B cell (primary cell): ENCODE data around the gene SUGP2.

Source experiments
- EZH2 ChIP-seq: IDR thresholded peaks from 2 replicates; pipeline ENCODE4 v1.6.1; 2012; ENCODE audit warnings: borderline replicate concordance, low read depth, mild to moderate bottlenecking, moderate library complexity, low read length; ENCODE audit not compliant: insufficient read depth, poor library complexity, severe bottlenecking
- TF ChIP-seq, protein P1 (sequence below): fragments of 200-600 bp; IDR thresholded peaks from one replicate; pipeline ENCODE4 v1.8.0; 2022; ENCODE audit warnings: antibody characterized with exemption, mild to moderate bottlenecking

GRCh38 chr19:18960370-18960769 is 72.9 kb downstream of the SUGP2 start:
- TF ChIP-seq, protein P1, sequence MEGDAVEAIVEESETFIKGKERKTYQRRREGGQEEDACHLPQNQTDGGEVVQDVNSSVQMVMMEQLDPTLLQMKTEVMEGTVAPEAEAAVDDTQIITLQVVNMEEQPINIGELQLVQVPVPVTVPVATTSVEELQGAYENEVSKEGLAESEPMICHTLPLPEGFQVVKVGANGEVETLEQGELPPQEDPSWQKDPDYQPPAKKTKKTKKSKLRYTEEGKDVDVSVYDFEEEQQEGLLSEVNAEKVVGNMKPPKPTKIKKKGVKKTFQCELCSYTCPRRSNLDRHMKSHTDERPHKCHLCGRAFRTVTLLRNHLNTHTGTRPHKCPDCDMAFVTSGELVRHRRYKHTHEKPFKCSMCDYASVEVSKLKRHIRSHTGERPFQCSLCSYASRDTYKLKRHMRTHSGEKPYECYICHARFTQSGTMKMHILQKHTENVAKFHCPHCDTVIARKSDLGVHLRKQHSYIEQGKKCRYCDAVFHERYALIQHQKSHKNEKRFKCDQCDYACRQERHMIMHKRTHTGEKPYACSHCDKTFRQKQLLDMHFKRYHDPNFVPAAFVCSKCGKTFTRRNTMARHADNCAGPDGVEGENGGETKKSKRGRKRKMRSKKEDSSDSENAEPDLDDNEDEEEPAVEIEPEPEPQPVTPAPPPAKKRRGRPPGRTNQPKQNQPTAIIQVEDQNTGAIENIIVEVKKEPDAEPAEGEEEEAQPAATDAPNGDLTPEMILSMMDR, result no peak
- TF ChIP-seq EZH2, result no peak
